GM12878 (cell line): ENCODE results near the gene NDUFA13. TPM values are rescaled to one million over a fixed set of nuclear protein-coding genes. Genes with fewer than 3 reads are reported as not detected.

ENCODE experiments used
- ATAC-seq: fragments of 200-7000 bp; cut with Tn5 transposase; 3 replicates; pipeline ENCODE4 v1.9.1; 2020; ENCODE audit warnings: mild to moderate bottlenecking, moderate library complexity
- BruUV-seq: library from RNA; stranded (reverse); fragments of 400-500 nt; replicated peaks from 2 replicates; lab custom pipeline; 2021; lab: Mats Ljungman, UMichigan
- CTCF ChIA-PET: fragments of 300-600 bp; sonication (Branson Sonifier 250); formaldehyde crosslinking; extraction: SDS; loops from one replicate; lab custom pipeline; 2021; ENCODE audit warnings: inconsistent platforms; lab: Yijun Ruan, JAX
- POLR2A ChIA-PET: fragments of 350-600 bp; formaldehyde crosslinking; extraction: SDS; loops from one replicate; lab custom pipeline; 2021; ENCODE audit warnings: inconsistent platforms; lab: Charles Lee
- RAD21 ChIA-PET: fragments of 300-600 bp; sonication (Branson Sonifier 250); formaldehyde crosslinking; loops from one replicate; lab custom pipeline; 2023; ENCODE audit warnings: antibody characterized with exemption; ENCODE audit not compliant: unreplicated experiment; lab: Charles Lee
- SMC1A ChIA-PET: fragments of 300-600 bp; sonication (Branson Sonifier 250); formaldehyde crosslinking; loops from one replicate; lab custom pipeline; 2023; ENCODE audit not compliant: unreplicated experiment, uncharacterized antibody; lab: Charles Lee
- DNase-seq: peaks from one replicate; pipeline ENCODE4 v3.0.0-alpha.2; 2011; ENCODE audit warnings: low read depth, low spot score
- FAIRE-seq: peaks from 3 replicates; lab custom pipeline; 2011; peaks lifted over from hg19 to GRCh38; lab: Jason Lieb, UNC
- H2AFZ ChIP-seq: 2 replicates; pipeline ENCODE4 v1.6.0; 2011; ENCODE audit warnings: low read depth, low read length, control low read depth; ENCODE audit not compliant: control insufficient read depth
- H3K27ac ChIP-seq: 2 replicates; pipeline ENCODE4 v1.5.1; 2011; ENCODE audit warnings: control low read depth; ENCODE audit not compliant: control insufficient read depth, insufficient read depth
- H3K27me3 ChIP-seq, 2 experiments: replicated peaks in 1 of 2; 2 replicates each; pipeline versions ENCODE4 v1.6.0 to v1.6.1; 2011; ENCODE audit warnings: low read length in 1 of 2; ENCODE audit not compliant: control insufficient read depth in 2 of 2, insufficient read depth in 2 of 2
- H3K36me3 ChIP-seq, 2 experiments: 2 replicates each; pipeline ENCODE4 v1.5.1; 2011; ENCODE audit warnings: low read length in 1 of 2; ENCODE audit not compliant: control insufficient read depth in 2 of 2, insufficient read depth in 2 of 2
- H3K4me1 ChIP-seq: 2 replicates; pipeline ENCODE4 v1.6.1; 2011; ENCODE audit warnings: mild to moderate bottlenecking, low read length, moderate library complexity, mixed read lengths; ENCODE audit not compliant: control insufficient read depth, insufficient read depth
- H3K4me2 ChIP-seq: 2 replicates; pipeline ENCODE4 v1.6.0; 2011; ENCODE audit warnings: control low read depth; ENCODE audit not compliant: control insufficient read depth, insufficient read depth
- H3K4me3 ChIP-seq: fragments of 200-600 bp; sonication (generic); 2 replicates; pipeline ENCODE4 v1.5.1; 2016
- H3K79me2 ChIP-seq: 2 replicates; pipeline ENCODE4 v1.6.0; 2011; ENCODE audit warnings: low read length; ENCODE audit not compliant: control insufficient read depth, insufficient read depth
- H3K9ac ChIP-seq: 2 replicates; pipeline ENCODE4 v1.8.0; 2011; ENCODE audit warnings: low read length, control low read depth, mixed read lengths; ENCODE audit not compliant: control insufficient read depth, insufficient read depth
- H3K9me3 ChIP-seq: replicated peaks from 3 replicates; pipeline ENCODE4 v1.5.1; 2011; ENCODE audit warnings: mild to moderate bottlenecking, low read length; ENCODE audit not compliant: control insufficient read depth, insufficient read depth
- H4K20me1 ChIP-seq: 2 replicates; pipeline ENCODE4 v1.6.0; 2011; ENCODE audit not compliant: control insufficient read depth, insufficient read depth
- CBX5 ChIP-seq: sonication (generic); IDR thresholded peaks from 2 replicates; pipeline ENCODE4 v1.6.1; 2016; ENCODE audit warnings: low read depth, moderate library complexity, mild to moderate bottlenecking, inconsistent platforms
- CHD2 ChIP-seq: IDR thresholded peaks from 2 replicates; pipeline ENCODE4 v1.6.1; 2011; ENCODE audit warnings: low read depth, low read length, improper control_type of control experiment, borderline replicate concordance
- EP300 ChIP-seq, 2 experiments: fragments of 150-350 bp in 1 of 2; IDR thresholded peaks; 2 replicates each; pipeline ENCODE4 v1.6.1; 2011 to 2012; ENCODE audit warnings: low read depth in 2 of 2, low read length in 2 of 2, borderline replicate concordance in 1 of 2, improper control_type of control experiment in 1 of 2, inconsistent platforms in 1 of 2; ENCODE audit not compliant: control insufficient read depth in 1 of 2
- GATAD2B ChIP-seq: fragments of 450-650 bp; conservative IDR thresholded peaks from 2 replicates; pipeline ENCODE4 v1.6.1; 2017; ENCODE audit warnings: low read depth, mild to moderate bottlenecking, moderate library complexity
- HDGF ChIP-seq: fragments of 450-650 bp; IDR thresholded peaks from 2 replicates; pipeline ENCODE4 v1.6.1; 2016; ENCODE audit warnings: antibody characterized with exemption
- IKZF1 ChIP-seq: fragments of 450-650 bp; conservative IDR thresholded peaks from 2 replicates; pipeline ENCODE4 v1.6.1; 2017; ENCODE audit warnings: antibody characterized with exemption, mild to moderate bottlenecking
- IKZF2 ChIP-seq, 2 experiments: fragments of 450-650 bp; IDR thresholded peaks; 2 replicates each; pipeline ENCODE4 v1.6.1; 2017; ENCODE audit warnings: mild to moderate bottlenecking in 2 of 2, moderate library complexity in 2 of 2
- JUND ChIP-seq: IDR thresholded peaks from 2 replicates; pipeline ENCODE4 v1.6.1; 2012; ENCODE audit warnings: low read depth, mild to moderate bottlenecking, low read length, improper control_type of control experiment, moderate library complexity
- NBN ChIP-seq: fragments of 450-650 bp; IDR thresholded peaks from 2 replicates; pipeline ENCODE4 v1.6.1; 2016
- NR2F1 ChIP-seq: fragments of 450-650 bp; conservative IDR thresholded peaks from 2 replicates; pipeline ENCODE4 v1.6.1; 2017; ENCODE audit warnings: mild to moderate bottlenecking
- POLR2A ChIP-seq: IDR thresholded peaks from 2 replicates; pipeline ENCODE4 v1.6.1; 2011; ENCODE audit warnings: low read depth, mild to moderate bottlenecking, low read length
- RELA ChIP-seq: fragments of 450-650 bp; IDR thresholded peaks from 2 replicates; pipeline ENCODE4 v1.8.0; 2014; ENCODE audit warnings: borderline replicate concordance; ENCODE audit not compliant: partially characterized antibody
- SREBF2 ChIP-seq: IDR thresholded peaks from 2 replicates; pipeline ENCODE4 v1.6.1; 2012; ENCODE audit warnings: mild to moderate bottlenecking, low read length
- TARDBP ChIP-seq: IDR thresholded peaks from 2 replicates; pipeline ENCODE4 v1.6.1; 2016; ENCODE audit warnings: borderline replicate concordance
- YBX1 ChIP-seq: fragments of 450-650 bp; IDR thresholded peaks from 2 replicates; pipeline ENCODE4 v1.6.1; 2016; ENCODE audit warnings: antibody characterized with exemption
- ZNF24 ChIP-seq: fragments of 450-650 bp; IDR thresholded peaks from 2 replicates; pipeline ENCODE4 v1.6.1; 2017; ENCODE audit warnings: antibody characterized with exemption, mild to moderate bottlenecking
- ZNF384 ChIP-seq: IDR thresholded peaks from 2 replicates; pipeline ENCODE4 v1.6.1; 2012; ENCODE audit warnings: low read depth, mild to moderate bottlenecking, low read length, improper control_type of control experiment, borderline replicate concordance
- WGBS: methylation state at CpG from one replicate; pipeline ENCODE4 v1.1.6; 2016; ENCODE audit warnings: low lambda C conversion rate; ENCODE audit not compliant: insufficient replicate concordance, insufficient coverage; ENCODE audit errors: missing lambda C conversion rate; 5-methylcytosine and 5-hydroxymethylcytosine counted together
- in situ Hi-C: fragments of 300-500 bp; cut with MboI; formaldehyde crosslinking; loops from 9 replicates; pipeline ENCODE4 v1.14.3; 2018; ENCODE audit warnings: mixed read lengths
- intact Hi-C: fragments of 100-400 bp; cut with micrococcal nuclease; formaldehyde crosslinking; loops from one replicate; pipeline ENCODE4 v1.14.2; 2022; ENCODE audit not compliant: unreplicated experiment
- polyA plus RNA-seq, 11 experiments: library from polyadenylated mRNA; depleted of rRNA in 4 of 11; unstranded in 6 of 11; stranded (reverse) in 5 of 11; fragments of >200 nt; fragmentation: Nextera tagmentation in 4 of 11; fragmentation: Illumina TruSeq in 1 of 11; extraction: Ambion mirVana in 4 of 11; extraction: Trizol in 1 of 11; gene quantifications; 1 replicate in 1 of 11; 2 replicates in 10 of 11; pipeline versions ENCODE4 v1.2.1 to v1.2.3, GENCODE V29; 2011 to 2016; ENCODE audit warnings: inconsistent platforms in 2 of 11, missing spikeins in 2 of 11, low read depth in 1 of 11
- total RNA-seq, 4 experiments: library from RNA; depleted of rRNA in 3 of 4; stranded (reverse); fragments of >200 nt in 3 of 4; fragmentation: Illumina TruSeq in 1 of 4; extraction: Trizol in 1 of 4; gene quantifications; 2 replicates each; pipeline versions ENCODE4 v1.2.1 to v1.2.3, GENCODE V29; 2013 to 2021
- TF ChIP-seq, protein P1 (sequence below): fragments of 450-650 bp; IDR thresholded peaks from 2 replicates; pipeline ENCODE4 v1.6.1; 2017; ENCODE audit warnings: mild to moderate bottlenecking, moderate library complexity
- TF ChIP-seq, protein P2 (sequence below): IDR thresholded peaks from 2 replicates; pipeline ENCODE4 v1.6.1; 2011; ENCODE audit warnings: low read depth, low read length, improper control_type of control experiment, borderline replicate concordance
- TF ChIP-seq, protein P3 (sequence below): IDR thresholded peaks from 2 replicates; pipeline ENCODE4 v1.6.1; 2012; ENCODE audit warnings: low read length, inconsistent platforms

The NDUFA13 gene
- total and polyA plus RNA-seq, 10 of the 15 experiments (the other 5 are each of a cell fraction or from before 2014, with no cell fraction given): 224 to 586 (median 456) TPM

DNA sequence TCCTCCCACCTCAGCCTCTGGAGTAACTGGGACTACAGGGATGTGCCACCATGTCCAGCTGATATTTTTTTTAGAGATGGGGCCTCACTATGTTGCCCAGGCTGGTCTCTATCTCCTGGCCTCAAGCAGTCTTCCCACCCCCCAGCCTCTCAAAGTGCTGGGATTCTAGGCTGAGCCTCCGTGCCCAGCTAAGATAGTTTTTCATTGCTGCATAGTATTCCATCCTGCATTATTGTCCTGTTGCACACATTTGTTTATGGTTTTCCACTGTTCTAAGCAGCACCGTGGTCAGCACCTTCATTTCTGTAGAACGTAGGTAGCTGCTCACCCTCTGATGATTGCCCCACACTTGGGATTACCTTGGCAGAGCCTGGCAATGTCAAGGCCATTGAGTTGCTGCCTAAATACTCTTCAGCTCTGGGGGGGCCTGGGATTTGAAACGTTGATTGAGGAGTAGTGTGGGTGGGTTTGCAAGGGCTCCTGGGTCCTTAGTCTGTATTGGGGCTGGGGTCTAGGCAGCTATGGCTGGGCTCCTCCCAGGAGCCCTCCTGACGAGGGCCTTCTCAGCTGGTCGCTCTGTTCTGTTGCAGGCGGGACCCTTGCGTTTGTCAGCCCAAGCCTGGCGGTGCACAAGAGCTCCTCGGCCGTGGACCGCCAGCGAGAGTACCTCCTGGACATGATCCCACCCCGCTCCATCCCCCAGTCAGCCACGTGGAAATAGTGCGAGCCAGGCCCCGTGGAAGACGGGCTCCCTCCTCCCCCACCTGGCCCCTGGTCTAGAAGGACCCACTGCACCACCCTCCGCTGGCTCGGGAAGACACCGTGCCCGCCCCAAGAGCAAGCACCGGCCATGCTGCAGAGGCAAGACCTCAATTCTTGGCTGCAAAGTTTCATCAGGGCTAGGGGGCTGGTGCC is 11.0 kb upstream of the NDUFA13 start:
- ATAC-seq (no peak), FAIRE-seq (no peak), DNase-seq (no peak)
- no peak overlapping the region for H3K4me2 ChIP-seq
- no peak overlapping the region for H2AFZ ChIP-seq
- H3K27ac ChIP-seq: no peak overlapping the region
- ChIA-PET POLR2A (interaction anchor here (0.6 to 0.7 kb wide), 2 partner anchors 11 to 29 kb away, joined by 4 to 6 read pairs; no protein-coding TSS in a partner anchor), CTCF (no interaction called here), RAD21 (no interaction called here), SMC1A (interaction anchor here (1.4 kb wide), 1 partner anchor 11 kb away, joined by 4 read pairs; the partner anchor contains the start of genes NDUFA13 and TSSK6)
- in situ Hi-C loops (no loop called here), intact Hi-C loops (no loop called here)
- no peaks in the 10 kb centered on the region for H3K79me2 ChIP-seq
- TF ChIP-seq, protein P1, sequence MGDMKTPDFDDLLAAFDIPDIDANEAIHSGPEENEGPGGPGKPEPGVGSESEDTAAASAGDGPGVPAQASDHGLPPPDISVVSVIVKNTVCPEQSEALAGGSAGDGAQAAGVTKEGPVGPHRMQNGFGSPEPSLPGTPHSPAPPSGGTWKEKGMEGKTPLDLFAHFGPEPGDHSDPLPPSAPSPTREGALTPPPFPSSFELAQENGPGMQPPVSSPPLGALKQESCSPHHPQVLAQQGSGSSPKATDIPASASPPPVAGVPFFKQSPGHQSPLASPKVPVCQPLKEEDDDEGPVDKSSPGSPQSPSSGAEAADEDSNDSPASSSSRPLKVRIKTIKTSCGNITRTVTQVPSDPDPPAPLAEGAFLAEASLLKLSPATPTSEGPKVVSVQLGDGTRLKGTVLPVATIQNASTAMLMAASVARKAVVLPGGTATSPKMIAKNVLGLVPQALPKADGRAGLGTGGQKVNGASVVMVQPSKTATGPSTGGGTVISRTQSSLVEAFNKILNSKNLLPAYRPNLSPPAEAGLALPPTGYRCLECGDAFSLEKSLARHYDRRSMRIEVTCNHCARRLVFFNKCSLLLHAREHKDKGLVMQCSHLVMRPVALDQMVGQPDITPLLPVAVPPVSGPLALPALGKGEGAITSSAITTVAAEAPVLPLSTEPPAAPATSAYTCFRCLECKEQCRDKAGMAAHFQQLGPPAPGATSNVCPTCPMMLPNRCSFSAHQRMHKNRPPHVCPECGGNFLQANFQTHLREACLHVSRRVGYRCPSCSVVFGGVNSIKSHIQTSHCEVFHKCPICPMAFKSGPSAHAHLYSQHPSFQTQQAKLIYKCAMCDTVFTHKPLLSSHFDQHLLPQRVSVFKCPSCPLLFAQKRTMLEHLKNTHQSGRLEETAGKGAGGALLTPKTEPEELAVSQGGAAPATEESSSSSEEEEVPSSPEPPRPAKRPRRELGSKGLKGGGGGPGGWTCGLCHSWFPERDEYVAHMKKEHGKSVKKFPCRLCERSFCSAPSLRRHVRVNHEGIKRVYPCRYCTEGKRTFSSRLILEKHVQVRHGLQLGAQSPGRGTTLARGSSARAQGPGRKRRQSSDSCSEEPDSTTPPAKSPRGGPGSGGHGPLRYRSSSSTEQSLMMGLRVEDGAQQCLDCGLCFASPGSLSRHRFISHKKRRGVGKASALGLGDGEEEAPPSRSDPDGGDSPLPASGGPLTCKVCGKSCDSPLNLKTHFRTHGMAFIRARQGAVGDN: no peak
- TF ChIP-seq YBX1 (no peak), SREBF2 (no peak), EP300 (IDR thresholded peaks at IDR 0.05; ENCODE audit: borderline replicate concordance in 1 of 2, control insufficient read depth in 1 of 2, low read depth in 2 of 2, low read length in 2 of 2) (no peak), RELA (no peak), GATAD2B (no peak), ZNF384 (no peak), HDGF (no peak), CBX5 (no peak), NR2F1 (no peak), NBN (no peak), IKZF2 (IDR thresholded peaks at IDR 0.05) (no peak), IKZF1 (no peak), POLR2A (no peak), TARDBP (no peak), CHD2 (no peak), ZNF24 (no peak), JUND (no peak)
- TF ChIP-seq, protein P2, sequence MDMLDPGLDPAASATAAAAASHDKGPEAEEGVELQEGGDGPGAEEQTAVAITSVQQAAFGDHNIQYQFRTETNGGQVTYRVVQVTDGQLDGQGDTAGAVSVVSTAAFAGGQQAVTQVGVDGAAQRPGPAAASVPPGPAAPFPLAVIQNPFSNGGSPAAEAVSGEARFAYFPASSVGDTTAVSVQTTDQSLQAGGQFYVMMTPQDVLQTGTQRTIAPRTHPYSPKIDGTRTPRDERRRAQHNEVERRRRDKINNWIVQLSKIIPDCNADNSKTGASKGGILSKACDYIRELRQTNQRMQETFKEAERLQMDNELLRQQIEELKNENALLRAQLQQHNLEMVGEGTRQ: no peak
- TF ChIP-seq, protein P3, sequence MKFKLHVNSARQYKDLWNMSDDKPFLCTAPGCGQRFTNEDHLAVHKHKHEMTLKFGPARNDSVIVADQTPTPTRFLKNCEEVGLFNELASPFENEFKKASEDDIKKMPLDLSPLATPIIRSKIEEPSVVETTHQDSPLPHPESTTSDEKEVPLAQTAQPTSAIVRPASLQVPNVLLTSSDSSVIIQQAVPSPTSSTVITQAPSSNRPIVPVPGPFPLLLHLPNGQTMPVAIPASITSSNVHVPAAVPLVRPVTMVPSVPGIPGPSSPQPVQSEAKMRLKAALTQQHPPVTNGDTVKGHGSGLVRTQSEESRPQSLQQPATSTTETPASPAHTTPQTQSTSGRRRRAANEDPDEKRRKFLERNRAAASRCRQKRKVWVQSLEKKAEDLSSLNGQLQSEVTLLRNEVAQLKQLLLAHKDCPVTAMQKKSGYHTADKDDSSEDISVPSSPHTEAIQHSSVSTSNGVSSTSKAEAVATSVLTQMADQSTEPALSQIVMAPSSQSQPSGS: no peak
- no peak overlapping the region for H3K4me3 ChIP-seq
- peaks cover 29 to 35% of the 10 kb centered on the region in 2 experiments for H3K36me3 ChIP-seq
- BruUV-seq: no TSS peak
- H3K27me3 ChIP-seq: no peaks in the 10 kb centered on the region
- H3K9me3 ChIP-seq: no peaks in the 10 kb centered on the region
- H3K9ac ChIP-seq: no peak overlapping the region
- H4K20me1 ChIP-seq: no peaks in the 10 kb centered on the region
- 94% methylated on average over 23 of the region's 23 CpGs for WGBS
- no peaks in the 10 kb centered on the region for H3K4me1 ChIP-seq
